Type B pancreatic cell (in vitro differentiated cells): ENCODE data around the gene KIF26B. TPM values are rescaled to one million over a fixed set of nuclear protein-coding genes. Genes with fewer than 3 reads are reported as not detected.

Experiments
- DNase-seq: peaks from one replicate; pipeline ENCODE4 v3.0.0; 2021; ENCODE audit warnings: mixed read lengths; ENCODE audit not compliant: unreplicated experiment; ENCODE audit errors: extremely low spot score
- H3K27ac Mint-ChIP-seq: 2 replicates; pipeline ENCODE4 v1.8.0; 2021; ENCODE audit warnings: mild to moderate bottlenecking, mixed read lengths
- H3K27me3 Mint-ChIP-seq: 2 replicates; pipeline ENCODE4 v1.8.0; 2021; ENCODE audit warnings: mixed read lengths
- H3K36me3 Mint-ChIP-seq: 2 replicates; pipeline ENCODE4 v1.8.0; 2021; ENCODE audit warnings: mixed read lengths
- H3K4me1 Mint-ChIP-seq: one replicate; pipeline ENCODE4 v1.8.0; 2021; ENCODE audit warnings: mixed read lengths; ENCODE audit not compliant: unreplicated experiment
- H3K4me3 Mint-ChIP-seq: 2 replicates; pipeline ENCODE4 v1.8.0; 2021; ENCODE audit warnings: mild to moderate bottlenecking, mixed read lengths
- H3K9me3 Mint-ChIP-seq: 2 replicates; pipeline ENCODE4 v1.8.0; 2021; ENCODE audit warnings: mixed read lengths
- CTCF ChIP-seq: fragments of 200-600 bp; sonication (generic); conservative IDR thresholded peaks from 2 replicates; pipeline ENCODE4 v1.5.0; 2021; ENCODE audit warnings: antibody characterized with exemption, mild to moderate bottlenecking
- total RNA-seq: library from RNA; stranded (reverse); gene quantifications from 2 replicates; pipeline ENCODE4 v1.2.1, GENCODE V29; 2021; ENCODE audit warnings: low replicate concordance

The KIF26B gene
- total RNA-seq, 1 donor from 2014 or later: 22.1 TPM

- H3K27me3 Mint-ChIP-seq: peaks cover 36% of the 10 kb centered on the region
- DNase-seq: no peak
- H3K9me3 Mint-ChIP-seq: no peaks in the 10 kb centered on the region
- H3K36me3 Mint-ChIP-seq: peaks cover 6% of the 10 kb centered on the region
- H3K27ac Mint-ChIP-seq: no peak overlapping the region
- H3K4me1 Mint-ChIP-seq: peaks cover 15% of the 10 kb centered on the region
- H3K4me3 Mint-ChIP-seq: no peak overlapping the region
- TF ChIP-seq CTCF: no peak
These were observed 264.7 kb downstream of the KIF26B start for GRCh38 chr1:245419461-245419978.

- H3K9me3 Mint-ChIP-seq: no peaks in the 10 kb centered on the region
- TF ChIP-seq CTCF: no peak
- no peak overlapping the region for H3K27ac Mint-ChIP-seq
- DNase-seq: no peak
- peaks cover 15% of the 10 kb centered on the region for H3K4me1 Mint-ChIP-seq
- peaks cover 6% of the 10 kb centered on the region for H3K36me3 Mint-ChIP-seq
- no peak overlapping the region for H3K4me3 Mint-ChIP-seq
- peaks cover 36% of the 10 kb centered on the region for H3K27me3 Mint-ChIP-seq
These were observed 265.2 kb downstream of the KIF26B start for GRCh38 chr1:245419989-245420388.

- no peak overlapping the region for H3K4me3 Mint-ChIP-seq
- TF ChIP-seq CTCF: no peak
- H3K9me3 Mint-ChIP-seq: no peaks in the 10 kb centered on the region
- no peak for DNase-seq
- H3K27me3 Mint-ChIP-seq: peaks cover 36% of the 10 kb centered on the region
- no peak overlapping the region for H3K27ac Mint-ChIP-seq
- peaks cover 6% of the 10 kb centered on the region for H3K36me3 Mint-ChIP-seq
- H3K4me1 Mint-ChIP-seq: peaks cover 15% of the 10 kb centered on the region
These were observed 266.1 kb downstream of the KIF26B start for GRCh38 chr1:245420926-245421325.

- no peak for TF ChIP-seq CTCF
- DNase-seq: no peak
- Mint-ChIP-seq H3K36me3 (peaks cover 9% of the 10 kb centered on the region), H3K9me3 (peaks cover 5% of the 10 kb centered on the region), H3K27me3 (no peaks in the 10 kb centered on the region), H3K27ac (no peak overlapping the region), H3K4me1 (peaks cover 24% of the 10 kb centered on the region), H3K4me3 (no peak overlapping the region)
These were observed 273.9 kb downstream of the KIF26B start for GRCh38 chr1:245428681-245429080.

GRCh38 chr1:245431706-245432105, 276.9 kb downstream of the KIF26B start:
- H3K36me3 Mint-ChIP-seq: peaks cover 8% of the 10 kb centered on the region
- no peaks in the 10 kb centered on the region for H3K9me3 Mint-ChIP-seq
- H3K27me3 Mint-ChIP-seq: no peaks in the 10 kb centered on the region
- no peak for TF ChIP-seq CTCF
- no peak overlapping the region for H3K4me3 Mint-ChIP-seq
- no peak for DNase-seq
- no peak overlapping the region for H3K27ac Mint-ChIP-seq
- H3K4me1 Mint-ChIP-seq: peaks cover 24% of the 10 kb centered on the region
